RWPE2 (cell line): ENCODE results near the gene DMRT2.

Experiments used
- ATAC-seq: fragments of 200-7000 bp; cut with Tn5 transposase; 3 replicates; pipeline ENCODE4 v1.9.1; 2021; ENCODE audit warnings: low read depth
- DNase-seq: peaks from one replicate; pipeline ENCODE4 v3.0.0-alpha.2; 2020; ENCODE audit warnings: low spot score
- H3K27ac ChIP-seq: fragments of 450-650 bp; 2 replicates; pipeline ENCODE4 v1.5.1; 2017; ENCODE audit warnings: mild to moderate bottlenecking; ENCODE audit not compliant: poor library complexity, severe bottlenecking
- H3K27me3 ChIP-seq: fragments of 250-450 bp; sonication (Bioruptor Pico); 2 replicates; pipeline ENCODE4 v1.5.1; 2021; ENCODE audit warnings: mild to moderate bottlenecking, moderate library complexity; ENCODE audit not compliant: insufficient read depth, poor library complexity, severe bottlenecking
- H3K36me3 ChIP-seq: fragments of 250-450 bp; sonication (Bioruptor Pico); 2 replicates; pipeline ENCODE4 v1.5.1; 2020; ENCODE audit warnings: low read depth, mild to moderate bottlenecking, moderate library complexity
- H3K4me1 ChIP-seq: fragments of 250-450 bp; sonication (Bioruptor Pico); 2 replicates; pipeline ENCODE4 v1.5.1; 2021; ENCODE audit warnings: mild to moderate bottlenecking, moderate library complexity; ENCODE audit not compliant: insufficient read depth, poor library complexity, severe bottlenecking
- H3K4me3 ChIP-seq: fragments of 250-450 bp; sonication (Bioruptor Pico); 2 replicates; pipeline ENCODE4 v1.5.1; 2021; ENCODE audit warnings: mild to moderate bottlenecking, moderate library complexity; ENCODE audit not compliant: severe bottlenecking
- H3K9me3 ChIP-seq: fragments of 250-450 bp; sonication (Bioruptor Pico); 2 replicates; pipeline ENCODE4 v1.5.1; 2021; ENCODE audit warnings: mild to moderate bottlenecking, moderate library complexity; ENCODE audit not compliant: severe bottlenecking
- TF ChIP-seq, protein P1 (sequence below): fragments of 450-650 bp; IDR thresholded peaks from one replicate; pipeline ENCODE4 v1.5.1; 2017; ENCODE audit warnings: mild to moderate bottlenecking, moderate library complexity; ENCODE audit not compliant: poor library complexity, severe bottlenecking

DMRT2 gene

DNA sequence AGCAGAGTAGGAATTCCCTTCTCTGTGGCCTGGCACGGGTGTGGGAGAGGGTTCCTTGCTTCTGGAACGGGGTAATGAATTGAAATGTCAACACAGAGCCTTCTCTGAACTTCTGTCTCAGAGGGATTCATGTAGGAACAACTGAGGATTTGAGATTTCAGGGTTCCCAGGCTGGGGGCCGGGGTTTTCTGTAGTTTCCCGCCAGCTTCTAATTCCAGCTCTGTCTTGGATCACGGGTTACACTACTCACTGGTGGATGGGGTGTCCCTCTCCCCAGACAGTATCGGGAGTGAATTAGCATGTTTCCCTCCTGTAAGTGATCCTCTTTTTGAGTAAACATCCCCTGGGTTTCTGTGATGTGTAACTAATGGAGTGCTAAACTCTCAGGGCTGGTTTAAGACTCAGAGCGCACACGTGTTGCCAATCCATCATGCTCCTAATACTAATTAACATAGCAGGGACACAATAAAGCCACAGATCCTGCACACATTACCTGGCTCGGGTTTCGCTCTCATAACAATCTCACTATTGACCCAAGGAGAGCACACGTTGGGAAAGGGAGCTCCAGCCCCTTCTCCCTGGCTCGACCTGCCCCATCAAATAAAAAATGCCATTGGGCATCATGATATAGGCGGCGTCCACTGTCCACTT lies 18.1 kb upstream of the DMRT2 start:
- no peaks in the 10 kb centered on the region for H3K36me3 ChIP-seq
- no peak for DNase-seq
- H3K4me1 ChIP-seq = no peaks in the 10 kb centered on the region
- H3K9me3 ChIP-seq = no peaks in the 10 kb centered on the region
- H3K4me3 ChIP-seq = no peak overlapping the region
- peaks cover 3% of the 10 kb centered on the region for H3K27me3 ChIP-seq
- ATAC-seq = no peak
- H3K27ac ChIP-seq = no peak overlapping the region
- TF ChIP-seq, protein P1, sequence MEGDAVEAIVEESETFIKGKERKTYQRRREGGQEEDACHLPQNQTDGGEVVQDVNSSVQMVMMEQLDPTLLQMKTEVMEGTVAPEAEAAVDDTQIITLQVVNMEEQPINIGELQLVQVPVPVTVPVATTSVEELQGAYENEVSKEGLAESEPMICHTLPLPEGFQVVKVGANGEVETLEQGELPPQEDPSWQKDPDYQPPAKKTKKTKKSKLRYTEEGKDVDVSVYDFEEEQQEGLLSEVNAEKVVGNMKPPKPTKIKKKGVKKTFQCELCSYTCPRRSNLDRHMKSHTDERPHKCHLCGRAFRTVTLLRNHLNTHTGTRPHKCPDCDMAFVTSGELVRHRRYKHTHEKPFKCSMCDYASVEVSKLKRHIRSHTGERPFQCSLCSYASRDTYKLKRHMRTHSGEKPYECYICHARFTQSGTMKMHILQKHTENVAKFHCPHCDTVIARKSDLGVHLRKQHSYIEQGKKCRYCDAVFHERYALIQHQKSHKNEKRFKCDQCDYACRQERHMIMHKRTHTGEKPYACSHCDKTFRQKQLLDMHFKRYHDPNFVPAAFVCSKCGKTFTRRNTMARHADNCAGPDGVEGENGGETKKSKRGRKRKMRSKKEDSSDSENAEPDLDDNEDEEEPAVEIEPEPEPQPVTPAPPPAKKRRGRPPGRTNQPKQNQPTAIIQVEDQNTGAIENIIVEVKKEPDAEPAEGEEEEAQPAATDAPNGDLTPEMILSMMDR = no peak

DNA sequence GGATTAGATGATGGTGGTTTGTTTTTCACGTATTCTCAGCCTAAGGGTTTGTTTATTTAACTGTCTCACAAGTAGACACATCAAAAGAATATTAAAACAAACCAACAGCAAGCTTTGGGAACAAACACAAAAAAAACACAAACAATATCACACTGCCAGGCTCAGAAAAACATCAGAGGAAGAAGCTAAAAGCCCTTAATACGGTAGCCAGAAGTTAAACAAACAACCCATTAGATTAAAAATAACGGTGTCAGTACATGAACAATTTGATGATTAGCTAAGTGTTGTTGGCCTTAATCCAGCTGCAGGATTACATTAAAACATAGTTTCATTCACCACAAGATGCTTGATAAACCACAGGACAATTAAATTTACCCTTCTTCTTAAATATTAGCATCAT lies 15.9 kb upstream of the DMRT2 start:
- ATAC-seq (no peak), DNase-seq (no peak)
- Histone ChIP-seq H3K9me3 (no peaks in the 10 kb centered on the region), H3K27me3 (peaks cover 8% of the 10 kb centered on the region), H3K4me3 (no peak overlapping the region), H3K36me3 (no peaks in the 10 kb centered on the region), H3K4me1 (no peaks in the 10 kb centered on the region), H3K27ac (no peak overlapping the region)
- TF ChIP-seq, protein P1 = no peak

DNA sequence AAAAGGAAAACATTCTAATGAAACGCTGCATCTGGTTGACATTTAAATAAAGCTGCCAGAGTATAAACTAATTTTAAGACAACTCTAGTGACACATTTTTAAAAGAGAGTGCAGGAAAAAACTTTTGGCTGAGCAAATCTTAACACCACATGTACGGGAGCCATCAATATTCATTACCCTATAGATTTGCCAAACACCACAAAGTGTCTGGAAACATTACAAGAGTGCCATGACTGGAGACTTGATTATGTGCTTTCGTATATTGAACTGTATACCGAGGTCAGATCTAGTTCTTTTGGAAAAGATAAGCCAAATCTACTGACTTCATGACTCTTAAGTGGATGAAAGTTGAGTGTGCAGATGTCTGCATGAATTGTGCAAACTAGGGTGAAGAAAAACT lies 10.6 kb upstream of the DMRT2 start:
- no peaks in the 10 kb centered on the region for H3K36me3 ChIP-seq
- no peak for ATAC-seq
- H3K4me3 ChIP-seq = no peak overlapping the region
- DNase-seq = no peak
- H3K27me3 ChIP-seq = peaks cover 51% of the 10 kb centered on the region
- no peaks in the 10 kb centered on the region for H3K9me3 ChIP-seq
- TF ChIP-seq, protein P1 = no peak
- no peaks in the 10 kb centered on the region for H3K4me1 ChIP-seq
- H3K27ac ChIP-seq = no peak overlapping the region

DNA sequence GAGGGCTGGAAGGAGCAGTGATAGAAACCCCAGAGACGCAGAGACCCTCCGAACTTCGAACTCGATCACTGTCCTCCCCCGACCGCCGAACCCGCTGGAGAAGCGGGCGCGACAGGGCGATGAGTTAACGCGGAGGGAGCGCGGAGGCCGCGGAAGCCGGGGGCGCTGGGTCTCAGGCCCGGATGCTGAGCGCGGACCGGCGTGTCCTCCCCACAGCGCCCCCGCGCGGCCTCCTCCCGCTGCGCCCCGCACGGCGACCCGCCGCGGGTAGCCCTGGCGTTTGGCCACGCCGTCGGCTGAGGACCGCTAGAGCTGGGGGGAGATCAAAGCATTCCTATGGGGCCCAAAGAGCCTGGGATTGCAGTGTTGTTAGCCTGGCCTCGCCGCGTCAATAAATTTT lies 7.7 kb upstream of the DMRT2 start:
- no peaks in the 10 kb centered on the region for H3K9me3 ChIP-seq
- DNase-seq (no peak), ATAC-seq (no peak)
- no peak overlapping the region for H3K27ac ChIP-seq
- no peaks in the 10 kb centered on the region for H3K4me1 ChIP-seq
- no peak overlapping the region for H3K4me3 ChIP-seq
- no peaks in the 10 kb centered on the region for H3K36me3 ChIP-seq
- H3K27me3 ChIP-seq = peaks cover 71% of the 10 kb centered on the region
- TF ChIP-seq, protein P1 = no peak

DNA sequence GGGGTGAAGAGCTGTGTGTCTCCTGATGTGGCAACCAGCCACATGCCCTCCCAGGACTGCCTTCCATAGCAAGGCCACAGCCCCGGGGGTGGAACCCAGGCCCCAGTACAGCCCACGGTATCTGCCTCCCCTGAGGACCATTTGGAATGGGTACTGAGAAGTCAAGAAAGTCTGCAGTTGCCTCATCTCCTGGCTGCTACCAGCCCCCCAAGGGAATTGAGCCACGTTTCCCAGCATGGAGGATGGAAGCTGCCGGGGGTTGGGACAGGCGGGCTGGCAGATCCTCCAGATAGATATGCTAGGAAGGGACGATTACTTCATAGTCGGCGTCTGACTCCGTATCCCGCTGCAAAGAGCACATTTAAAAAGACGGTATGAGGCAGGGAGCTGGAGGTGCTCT lies 5.5 kb upstream of the DMRT2 start:
- no peaks in the 10 kb centered on the region for H3K36me3 ChIP-seq
- TF ChIP-seq, protein P1 = no peak
- ATAC-seq = no peak
- no peak overlapping the region for H3K27ac ChIP-seq
- no peaks in the 10 kb centered on the region for H3K4me1 ChIP-seq
- no peaks in the 10 kb centered on the region for H3K9me3 ChIP-seq
- H3K4me3 ChIP-seq = no peak overlapping the region
- DNase-seq = no peak
- H3K27me3 ChIP-seq = peaks cover 62% of the 10 kb centered on the region
